GM18507 (cell line): ENCODE data around the gene HINT3.
"Not testable (repeated sequence)": the region's sequence is repeated elsewhere in the genome, so short reads cannot be mapped to it uniquely, and the experiment has no call there.

Source experiments
- DNase-seq: peaks from one replicate; pipeline ENCODE4 v3.0.0; 2011; ENCODE audit warnings: low read depth; ENCODE audit not compliant: insufficient read length; ENCODE audit errors: extremely low spot score
- FAIRE-seq: peaks from 2 replicates; lab custom pipeline; 2011; peaks lifted over from hg19 to GRCh38; lab: Jason Lieb, UNC

HINT3 gene

DNA sequence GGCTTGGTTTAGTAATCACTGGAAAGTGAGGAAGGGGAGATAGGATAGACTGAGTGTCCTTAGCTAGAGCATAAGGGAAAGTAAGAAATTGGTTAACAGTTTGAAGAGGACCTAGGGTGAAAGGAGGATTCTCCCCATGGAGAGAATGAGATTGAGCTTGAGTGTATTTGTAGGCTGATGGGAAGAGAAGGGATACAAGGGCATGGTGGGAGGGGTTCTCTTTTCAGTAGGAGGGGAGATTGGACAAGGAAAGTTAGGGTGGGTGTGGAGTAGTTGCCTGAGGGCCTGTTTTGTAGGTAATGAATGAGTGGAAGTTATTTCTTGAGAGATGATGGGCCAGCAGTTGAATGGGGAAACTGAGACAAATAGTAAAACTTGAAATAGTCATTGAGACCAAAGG lies 31.7 kb downstream of the HINT3 start:
- DNase-seq: no peak
- FAIRE-seq: no peak

GRCh38 chr6:125989631-125990030 lies 33.1 kb downstream of the HINT3 start:
- FAIRE-seq (no peak), DNase-seq (no peak)

GRCh38 chr6:125991653-125992052 lies 35.1 kb downstream of the HINT3 start:
- DNase-seq: no peak
- FAIRE-seq: no peak

DNA sequence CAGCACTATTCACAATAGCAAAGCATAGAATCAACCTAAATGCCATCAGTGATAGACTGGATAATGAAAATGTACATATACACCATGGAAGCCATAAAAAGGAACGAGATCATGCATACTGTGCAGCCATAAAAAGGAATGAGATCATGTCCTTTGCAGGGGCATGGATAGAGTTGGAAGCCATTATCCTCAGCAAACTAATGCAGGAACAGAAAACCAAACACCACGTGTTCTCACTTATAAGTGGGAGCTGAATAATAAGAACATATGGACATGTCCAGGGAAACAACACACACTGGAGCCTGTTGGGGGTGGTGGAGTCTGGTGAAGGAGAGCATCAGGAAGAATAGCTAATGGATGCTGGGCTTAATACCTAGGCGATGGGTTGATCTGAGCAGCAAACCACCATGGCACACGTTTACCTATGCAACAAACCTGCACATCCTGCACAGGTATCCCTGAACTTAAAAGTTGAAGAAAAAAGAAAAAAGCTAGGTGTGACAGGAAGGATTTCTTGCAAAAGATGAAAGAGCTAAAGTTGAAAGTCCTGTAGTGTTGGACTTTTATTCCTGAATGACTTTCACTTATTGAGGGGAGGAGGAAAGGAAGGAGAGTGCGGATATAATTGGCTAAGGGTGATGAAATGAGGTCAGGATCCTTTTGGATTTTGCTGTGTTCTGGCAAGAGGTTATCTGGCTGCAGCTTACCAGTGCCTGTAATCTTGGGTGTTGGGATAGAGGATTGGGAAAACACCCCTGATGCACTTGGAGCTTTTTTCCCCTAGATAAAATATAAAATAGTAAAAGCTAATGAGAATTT lies 38.3 kb downstream of the HINT3 start:
- DNase-seq (no peak), FAIRE-seq (no peak)

- DNase-seq: no peak
Observed at GRCh38 chr6:125995972-125996580, 39.5 kb downstream of the HINT3 start.

DNA sequence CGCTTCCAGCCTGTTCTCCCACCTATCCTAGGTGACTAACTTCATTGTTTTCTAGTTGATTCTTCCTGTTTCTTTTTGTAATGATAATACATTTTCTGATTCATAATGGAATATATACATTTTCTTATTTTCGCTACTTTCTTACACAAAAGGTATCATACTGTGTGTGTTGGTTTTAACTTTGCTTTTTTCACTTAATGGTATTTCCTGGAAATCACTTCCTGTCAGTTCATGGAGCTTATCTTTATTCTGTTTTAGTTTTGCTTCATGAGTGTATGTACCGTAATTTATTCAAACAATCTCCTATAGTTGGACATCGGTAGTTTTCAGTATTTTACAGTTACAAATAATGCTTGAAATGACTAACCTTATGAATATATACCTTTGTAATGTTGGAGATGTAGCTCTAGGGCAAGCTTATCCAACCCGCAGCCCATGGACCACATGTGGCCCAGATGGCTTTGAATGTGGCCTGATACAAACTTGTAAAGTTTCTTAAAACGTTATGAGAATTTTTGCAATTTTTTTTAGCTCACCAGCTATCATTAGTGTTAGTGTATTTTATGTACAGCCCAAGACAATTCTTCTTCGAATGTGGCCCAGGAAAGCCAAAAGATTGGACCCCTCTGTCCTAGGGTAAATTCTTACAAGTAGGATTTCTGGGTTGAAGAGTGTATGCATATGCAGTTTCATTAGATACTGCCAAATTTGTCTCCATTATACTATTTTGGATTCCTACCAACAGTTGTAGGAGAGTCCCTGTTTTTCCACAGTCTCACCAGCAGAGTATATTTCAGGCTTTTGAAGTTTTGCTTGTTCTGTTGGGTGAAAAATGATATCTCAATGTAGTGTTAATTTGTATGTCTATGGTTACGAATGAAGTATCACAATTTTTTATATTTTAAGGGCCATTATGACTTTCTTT lies 46.4 kb downstream of the HINT3 start:
- no peak for DNase-seq
- no peak for FAIRE-seq

More at GRCh38 chr6:125995972-125996580, 39.5 kb downstream of the HINT3 start:
- peak; percentile 88 for FAIRE-seq

DNA sequence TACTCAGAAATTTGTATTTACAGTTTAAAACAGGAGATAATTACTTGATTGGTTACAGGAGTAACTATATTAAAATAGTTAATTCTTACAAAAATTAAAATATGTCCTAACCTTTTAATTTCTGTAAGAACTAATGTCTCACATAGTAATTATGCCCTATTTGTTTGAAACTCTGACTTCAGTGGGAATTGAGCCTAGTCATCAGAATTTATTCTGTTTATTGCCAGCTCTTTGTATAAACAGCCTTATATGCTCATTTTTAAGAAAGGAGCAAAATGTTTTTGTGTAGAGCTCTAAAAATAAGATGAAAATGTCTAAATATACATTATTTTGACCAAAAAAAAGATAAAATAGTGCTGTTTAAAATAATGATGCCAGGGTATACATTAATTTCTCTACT lies 51.2 kb downstream of the HINT3 start:
- FAIRE-seq: no peak

DNA sequence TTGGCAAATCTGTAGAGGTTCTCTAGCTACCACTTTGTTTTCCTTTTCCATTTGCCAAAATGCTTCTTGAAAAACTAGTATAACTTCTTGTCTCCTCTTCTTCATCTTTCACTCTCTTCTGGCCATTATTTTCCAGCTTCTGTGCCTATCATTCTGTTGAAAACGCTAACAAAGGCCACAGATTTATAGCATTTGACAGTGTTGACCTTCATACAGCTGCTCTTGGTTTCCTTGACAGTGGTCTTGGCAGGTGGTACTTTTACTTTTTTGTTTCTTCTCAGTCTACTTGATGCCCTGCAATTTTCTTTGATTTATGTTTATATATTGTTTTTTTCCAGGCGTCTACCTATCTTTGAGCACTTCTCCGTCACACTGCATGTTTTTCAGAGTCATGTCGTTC lies 53.5 kb downstream of the HINT3 start:
- DNase-seq: no peak
- FAIRE-seq: no peak

More for the DNA sequence above, 51.2 kb downstream of the HINT3 start:
- DNase-seq: no peak

DNA sequence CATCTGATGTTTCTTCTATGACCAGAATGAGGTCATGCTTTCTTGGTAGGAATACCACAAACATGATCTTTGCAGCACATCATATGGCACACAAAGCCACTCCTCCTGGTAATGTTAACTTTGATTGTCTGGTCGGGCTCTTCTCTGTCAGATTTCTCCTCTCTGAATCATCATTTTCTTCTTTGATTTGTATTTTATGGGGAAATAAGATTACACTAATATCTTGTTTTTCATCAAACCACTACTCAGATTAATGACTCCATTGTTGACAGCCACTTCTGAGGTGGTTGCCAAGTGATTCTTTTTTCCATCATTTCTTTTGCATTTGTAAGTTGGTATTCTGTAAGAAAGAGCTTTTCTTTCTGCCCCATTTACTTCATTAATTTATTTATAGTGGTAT lies 59.3 kb downstream of the HINT3 start:
- no peak for DNase-seq
- FAIRE-seq: no peak

GRCh38 chr6:126016591-126016990 lies 60.0 kb downstream of the HINT3 start:
- no peak for FAIRE-seq
- no peak for DNase-seq

GRCh38 chr6:126017668-126018067 lies 61.1 kb downstream of the HINT3 start:
- DNase-seq (no peak), FAIRE-seq (no peak)

DNA sequence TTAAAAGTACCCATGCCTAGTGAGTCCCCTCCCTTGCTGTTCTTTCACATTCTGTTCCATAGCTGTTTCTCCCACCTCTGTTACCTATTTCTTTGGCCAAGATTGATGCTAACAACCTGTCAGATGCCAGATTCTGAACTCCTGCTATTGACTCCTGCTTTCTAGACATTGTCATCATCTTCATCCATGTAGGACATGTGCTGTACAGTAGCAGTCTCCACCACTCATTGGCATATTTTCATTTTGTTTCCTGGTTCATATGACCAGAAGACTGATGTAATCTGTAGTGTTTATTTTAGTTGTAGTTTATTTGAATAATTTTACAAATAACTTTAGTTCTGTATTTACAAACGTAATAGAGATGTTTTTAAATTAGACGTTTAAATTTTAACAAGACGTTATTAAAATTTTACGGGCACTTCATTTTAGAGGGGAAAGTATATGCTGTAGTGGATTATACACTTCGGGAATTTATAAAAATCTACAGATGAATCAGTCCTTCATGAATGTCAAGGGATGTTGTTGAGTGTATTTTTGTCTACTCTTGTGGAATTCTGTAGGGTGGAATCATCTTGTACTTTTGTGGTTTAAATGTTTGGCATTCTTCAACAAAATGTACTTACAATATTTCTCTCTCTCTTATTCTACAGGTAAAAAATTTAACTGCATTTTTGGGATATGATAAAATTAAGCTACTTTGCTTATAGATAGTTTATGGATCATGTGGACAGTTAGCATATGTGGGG lies 63.9 kb downstream of the HINT3 start:
- DNase-seq (no peak), FAIRE-seq (no peak)

DNA sequence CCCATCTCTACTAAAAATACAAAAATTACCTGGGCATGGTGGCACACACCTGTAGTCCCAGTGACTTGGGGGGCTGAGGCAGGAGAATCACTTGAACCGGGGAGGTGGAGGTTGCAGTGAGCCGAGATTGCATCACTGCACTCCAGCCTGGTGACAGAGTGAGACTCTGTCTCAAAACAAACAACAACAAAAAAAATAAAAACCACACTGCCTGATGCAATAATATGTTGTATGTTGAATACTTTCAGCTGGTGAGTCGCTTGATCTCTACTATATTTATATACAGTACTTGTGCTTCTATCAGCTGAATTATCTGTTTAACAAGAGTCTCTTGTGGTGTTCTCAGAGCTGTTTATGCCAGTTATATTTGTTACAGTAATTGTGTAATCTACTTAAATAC lies 66.9 kb downstream of the HINT3 start:
- not testable (repeated sequence) for DNase-seq, FAIRE-seq

DNA sequence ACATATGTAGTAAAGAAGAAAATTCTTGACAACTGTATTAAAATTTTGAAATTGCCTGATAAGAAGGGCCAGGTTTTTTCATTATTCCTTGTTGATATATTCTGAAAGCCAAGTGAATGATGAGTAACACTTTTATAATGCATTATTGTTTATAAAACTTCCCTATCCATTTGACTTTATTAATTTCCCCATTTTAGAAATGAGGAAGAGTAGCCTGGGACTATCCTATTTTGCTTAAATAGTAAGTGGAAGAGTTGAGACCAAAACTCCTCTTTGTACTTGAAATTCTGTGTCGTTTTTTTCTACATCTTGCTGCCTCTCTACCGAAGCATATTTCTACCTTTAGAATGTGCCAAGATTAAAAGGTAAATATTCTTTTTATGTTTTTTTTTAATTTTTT lies 69.4 kb downstream of the HINT3 start:
- DNase-seq (no peak), FAIRE-seq (no peak)

DNA sequence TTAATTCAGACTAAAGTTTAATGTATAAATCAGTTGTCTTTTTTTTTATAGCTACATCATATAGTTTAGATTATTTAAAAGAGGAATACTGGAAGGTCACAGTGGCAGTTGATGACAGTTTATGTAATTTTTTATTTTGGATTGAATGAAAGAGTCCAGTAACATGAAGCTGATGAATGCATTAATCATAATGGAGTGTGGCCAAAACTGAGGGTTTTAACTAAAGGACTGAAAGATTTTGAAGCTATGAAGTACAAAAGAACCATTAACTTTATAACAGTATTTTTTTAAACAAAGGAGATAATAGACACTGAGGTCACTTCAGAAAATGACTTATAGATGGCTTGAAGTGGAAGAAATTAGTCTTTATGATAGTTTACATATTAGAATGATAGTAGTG lies 71.0 kb downstream of the HINT3 start:
- FAIRE-seq (no peak), DNase-seq (no peak)
